SU-DHL-6 (cell line): Measurements from ENCODE around the gene LRRC10.

Experiments
- CTCF ChIP-seq: fragments of 200-600 bp; sonication (generic); IDR thresholded peaks from one replicate; pipeline ENCODE4 v1.5.1; 2017; ENCODE audit warnings: antibody characterized with exemption, mild to moderate bottlenecking, low read length, moderate library complexity; ENCODE audit not compliant: insufficient read depth, poor library complexity, severe bottlenecking
- EZH2phosphoT487 ChIP-seq: fragments of 200-600 bp; sonication (generic), shearing (Covaris generic); conservative IDR thresholded peaks from 2 replicates; pipeline ENCODE4 v1.6.1; 2018; ENCODE audit warnings: mild to moderate bottlenecking, antibody characterized with exemption, low read length, moderate library complexity, mixed read lengths

DNA sequence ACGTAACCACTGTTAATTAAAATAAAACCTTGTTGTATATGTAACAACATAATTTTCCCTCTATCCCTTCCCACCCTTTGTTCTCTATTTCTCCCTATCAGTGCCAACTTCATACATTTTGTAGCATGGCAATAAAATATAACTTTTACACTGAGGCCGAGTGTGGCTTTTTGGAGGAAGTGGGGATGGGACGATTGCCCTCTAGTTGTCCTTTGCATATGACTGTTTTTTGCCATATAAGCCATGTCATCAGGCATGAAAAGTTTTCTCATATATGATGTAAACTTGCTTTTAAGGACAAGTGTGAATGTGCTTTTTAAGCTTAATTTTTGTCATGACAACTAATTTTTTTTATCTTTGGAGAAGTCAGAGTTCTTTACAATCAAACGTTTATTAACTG is 31.7 kb downstream of the LRRC10 start:
- TF ChIP-seq CTCF: no peak
- TF ChIP-seq EZH2phosphoT487: no peak
